Pons (tissue), 1 donor: ENCODE data around the gene PSMD5.
A peak's percentile ranks its signal among the peaks of the same experiment; 100 is the strongest.

Experiments
- DNase-seq: peaks from one replicate; pipeline ENCODE4 v3.0.0-alpha.2; 2016; ENCODE audit warnings: low spot score

PSMD5 gene

DNA sequence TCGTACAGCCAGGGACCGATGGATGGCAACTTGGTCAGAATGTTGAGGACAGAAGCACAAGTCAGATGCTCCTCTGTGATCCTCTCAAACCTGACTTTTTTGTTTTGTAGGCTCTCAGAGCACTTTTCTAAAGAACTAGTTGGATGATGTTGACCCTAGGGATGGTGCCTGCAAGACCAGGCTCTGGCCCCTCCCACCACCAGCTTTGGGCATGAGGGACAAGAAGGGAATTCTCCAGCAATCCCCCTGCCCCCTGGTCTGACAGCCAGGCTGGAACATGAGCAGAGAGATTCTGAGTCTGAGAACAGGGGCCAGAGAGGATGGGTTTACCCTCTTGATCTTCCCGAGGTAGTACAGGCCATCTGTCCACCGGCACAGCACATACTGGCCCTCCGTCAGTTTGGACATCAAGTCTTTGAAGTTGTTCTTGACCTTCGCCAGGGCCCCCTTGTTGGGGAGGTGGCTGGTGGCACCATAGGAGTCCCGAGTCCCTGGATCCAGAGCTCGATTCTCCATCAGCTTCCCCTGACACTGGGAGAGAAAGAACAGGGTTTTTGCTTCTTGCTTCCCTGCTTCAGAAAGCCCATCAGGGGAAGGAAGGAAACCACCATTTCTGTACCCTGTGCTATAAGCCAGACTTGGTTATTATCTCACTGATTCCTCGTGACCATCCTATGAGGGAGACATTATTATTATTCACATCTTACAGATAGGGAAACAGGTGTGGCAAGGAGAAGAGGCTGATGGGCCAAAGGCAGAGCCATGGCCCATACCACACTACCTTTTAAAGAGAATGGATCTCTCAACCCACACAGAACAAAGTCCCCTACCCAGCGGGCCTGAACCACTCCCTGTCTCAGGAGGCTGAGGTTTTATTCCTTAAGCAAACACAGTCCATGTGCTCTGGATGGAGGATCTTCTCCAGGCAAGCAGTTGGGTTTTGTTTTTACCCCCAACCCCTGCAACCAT, 31.8 kb upstream of the PSMD5 start:
- DNase-seq: no peak

DNA sequence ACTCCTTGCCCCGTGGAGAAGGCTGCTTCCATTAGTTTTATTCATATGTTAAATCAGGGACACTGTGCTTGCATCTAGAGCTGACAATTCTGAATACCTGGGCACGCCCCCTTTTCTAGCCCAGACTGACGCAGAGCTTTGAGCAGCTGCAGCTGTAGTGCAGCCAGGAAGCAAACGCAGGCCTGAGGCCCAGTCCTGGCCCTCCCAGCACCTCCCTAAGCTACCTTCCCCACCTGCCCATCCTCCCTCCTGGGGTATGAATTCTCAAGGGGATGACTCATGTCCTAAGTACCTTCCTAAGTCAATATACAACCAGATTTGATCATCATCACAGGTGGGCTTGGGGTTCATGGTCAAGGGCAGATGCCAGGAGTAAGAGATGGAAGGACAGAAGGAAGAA, 30.8 kb upstream of the PSMD5 start:
- no peak for DNase-seq

DNA sequence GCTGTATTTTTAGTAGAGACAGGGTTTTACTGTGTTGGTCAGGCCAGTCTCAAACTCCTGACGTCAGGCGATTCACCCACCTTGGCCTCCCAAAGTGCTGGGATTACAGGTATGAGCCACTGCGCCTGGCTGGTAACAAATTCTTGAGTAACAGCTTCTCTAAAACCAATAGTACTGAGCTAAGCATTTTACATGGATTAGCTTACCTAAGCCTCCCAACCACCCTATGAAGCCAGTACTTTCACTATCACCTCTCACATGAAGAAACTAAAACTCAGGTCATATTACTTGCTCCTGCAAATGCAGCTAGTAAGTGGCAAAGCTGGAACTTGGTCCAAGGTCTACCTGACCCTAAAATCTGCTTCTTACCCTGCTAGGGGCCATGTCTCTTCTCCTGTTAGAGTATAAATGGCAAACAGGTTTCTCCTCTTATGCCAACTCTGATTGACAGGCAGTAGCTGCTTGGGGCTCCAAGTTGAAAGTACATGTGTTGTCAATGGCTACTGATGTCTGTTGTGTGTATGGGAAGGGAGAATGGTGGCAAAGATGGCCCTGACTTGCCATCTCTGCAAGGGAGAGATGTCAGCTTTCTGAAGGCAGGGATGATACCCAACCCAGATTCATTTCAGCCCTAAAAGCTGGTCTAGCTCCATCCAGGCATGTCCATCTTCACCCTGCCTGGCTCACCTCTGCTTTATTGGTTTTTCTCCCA, 30.2 kb upstream of the PSMD5 start:
- DNase-seq: no peak

DNA sequence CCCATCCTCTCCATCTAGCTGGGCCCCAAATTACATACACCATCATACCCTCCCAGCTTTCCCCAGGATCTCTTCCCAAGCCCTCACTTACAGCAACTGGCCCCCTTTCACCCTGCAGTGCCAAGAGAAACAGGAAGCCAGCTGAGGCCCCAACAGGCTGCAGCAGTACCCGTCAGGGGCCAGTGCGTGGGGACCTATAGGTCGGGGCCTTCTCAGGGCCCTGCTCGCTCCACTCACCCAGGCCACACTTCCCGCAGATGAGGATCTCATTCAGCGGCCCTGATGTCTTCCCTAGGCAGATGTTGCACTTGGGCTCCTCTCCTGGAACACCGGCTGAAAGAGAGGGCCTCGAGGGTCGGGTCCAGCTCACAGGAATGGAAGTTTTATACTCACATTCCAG, 27.5 kb upstream of the PSMD5 start:
- no peak for DNase-seq

DNA sequence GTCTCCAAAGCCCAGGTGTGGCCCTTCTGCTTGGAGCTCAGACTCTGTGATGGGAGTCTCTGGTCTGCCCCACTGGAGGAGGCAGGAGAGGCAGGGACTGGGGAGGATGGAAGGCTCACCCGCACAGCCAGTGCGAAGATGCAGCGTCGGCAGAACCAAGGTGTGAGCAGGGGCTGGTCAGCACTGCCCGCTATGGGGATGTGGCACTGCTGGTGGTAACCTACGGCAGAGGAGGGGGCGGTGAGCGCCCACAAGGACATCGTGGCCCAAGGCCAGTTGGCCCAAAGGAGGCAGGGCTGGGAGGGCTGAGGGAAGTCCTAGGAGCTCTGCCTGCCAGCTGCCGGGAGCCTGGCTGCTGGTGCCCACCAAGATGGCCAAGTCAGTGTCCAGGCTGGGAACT, 27.0 kb upstream of the PSMD5 start:
- DNase-seq: no peak

DNA sequence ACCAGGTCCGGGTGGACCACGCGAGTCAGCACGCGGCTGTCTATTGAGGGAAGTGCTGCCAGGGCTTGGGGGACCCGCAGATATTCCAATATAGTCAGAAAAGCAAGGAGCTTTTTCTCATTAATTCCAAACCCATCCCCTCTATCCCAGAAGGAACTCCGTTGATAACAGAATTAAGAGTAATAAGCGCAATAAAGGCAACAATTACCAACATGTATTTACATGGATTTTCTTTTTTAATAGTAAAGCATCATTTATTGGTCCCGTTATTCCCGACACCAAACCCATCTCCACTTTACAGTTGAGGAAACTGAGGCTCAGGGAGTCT, 26.6 kb upstream of the PSMD5 start:
- DNase-seq: no peak

DNA sequence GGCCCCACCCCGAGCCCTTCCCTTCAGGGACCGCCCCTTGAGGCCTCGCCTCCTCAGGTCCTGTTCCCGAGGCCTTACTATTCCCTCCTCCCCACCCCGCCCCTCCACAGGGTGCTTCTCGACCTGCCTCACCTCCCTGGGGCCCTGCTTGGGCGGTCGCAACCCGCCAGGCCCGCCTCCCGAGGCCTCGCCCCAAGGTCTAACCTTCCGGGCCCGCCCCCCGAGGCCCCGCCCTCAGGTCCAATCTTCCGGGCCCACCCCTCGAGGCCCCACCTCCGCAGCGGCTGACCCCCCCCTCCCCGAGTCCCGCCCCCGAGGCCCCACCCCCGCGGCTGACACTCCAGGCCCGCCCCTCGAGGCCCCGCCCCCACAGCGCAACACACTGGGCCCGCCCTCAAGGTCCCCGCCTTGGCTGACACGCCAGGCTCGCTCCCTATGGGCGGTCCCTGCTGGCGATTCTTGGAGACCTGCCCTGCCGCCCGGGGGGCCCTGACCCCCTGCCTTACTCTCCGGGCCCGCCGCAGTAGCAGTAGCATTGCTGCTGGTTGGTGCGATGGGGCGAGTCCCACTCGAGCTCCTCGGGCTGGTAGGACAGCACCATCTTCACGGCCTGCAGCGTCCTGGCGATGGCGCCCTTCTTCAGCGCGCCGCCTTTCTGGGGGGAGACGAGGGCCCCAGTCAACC, 26.1 kb upstream of the PSMD5 start:
- peak; percentile 87 for DNase-seq

DNA sequence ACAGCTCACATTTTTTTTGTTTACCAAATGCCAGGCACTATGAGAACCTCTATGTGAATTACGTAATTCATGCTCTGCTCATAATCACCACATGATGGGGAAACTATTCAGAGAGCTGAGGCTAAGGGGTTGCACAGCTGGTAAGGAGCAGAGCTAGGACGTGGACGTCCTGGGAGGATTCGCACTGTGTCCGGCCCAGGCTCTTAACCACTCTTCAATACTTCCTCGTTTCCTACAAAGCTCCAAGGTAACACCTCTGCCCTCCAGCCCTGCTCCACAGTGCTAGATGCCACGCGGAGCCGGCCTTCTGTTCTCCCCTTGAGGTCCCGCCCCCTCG, 25.6 kb upstream of the PSMD5 start:
- DNase-seq: no peak

DNA sequence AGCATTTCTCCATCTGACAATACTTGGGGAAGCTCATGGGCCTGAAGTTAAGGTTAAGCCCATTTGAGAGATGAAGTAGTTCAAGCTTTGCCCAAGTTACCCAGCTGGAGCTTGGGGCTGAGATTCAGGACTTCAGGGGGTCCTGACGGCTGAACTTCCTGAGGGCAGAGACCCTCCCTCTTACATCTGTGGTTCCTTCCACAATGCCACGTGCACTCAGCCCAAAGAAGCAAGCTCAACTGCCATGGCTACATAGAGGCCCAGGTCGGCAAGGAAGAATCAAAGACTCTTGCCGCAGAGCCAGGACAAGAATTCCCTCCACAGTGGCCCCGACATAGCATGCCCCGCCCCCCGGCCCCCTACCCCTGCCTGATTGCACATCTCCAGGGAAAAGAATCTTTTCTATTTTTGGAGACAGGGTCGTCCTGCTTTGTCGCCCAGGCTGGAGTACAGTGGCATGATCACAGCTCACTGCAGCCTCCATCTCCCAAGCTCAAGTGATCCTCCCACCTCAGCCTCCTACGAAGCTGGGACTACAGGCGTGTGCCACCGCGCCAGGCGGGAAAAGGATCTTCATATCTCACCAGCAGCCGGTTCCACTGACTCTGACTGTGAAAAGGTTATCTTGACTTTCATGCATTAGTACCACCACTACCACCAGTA, 25.1 kb upstream of the PSMD5 start:
- no peak for DNase-seq

DNA sequence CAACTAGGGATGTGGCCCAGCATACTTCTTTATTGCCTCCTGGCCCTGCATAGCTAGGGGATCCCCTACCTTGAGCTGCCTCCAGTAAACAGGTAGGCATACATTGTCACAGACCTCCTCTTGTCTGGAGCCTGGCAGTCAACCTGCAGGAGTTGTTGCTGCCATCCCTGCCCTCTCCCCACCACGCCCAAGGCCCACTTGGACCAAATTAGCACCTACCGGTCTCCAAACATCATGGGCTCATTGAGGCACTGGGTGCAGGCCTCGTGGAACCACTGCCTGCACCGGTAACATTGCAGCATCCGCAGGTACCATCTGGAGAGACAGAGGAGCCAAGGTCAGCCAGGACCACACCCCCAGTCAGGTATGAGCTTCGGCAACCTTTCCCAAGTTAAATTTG, 23.9 kb upstream of the PSMD5 start:
- DNase-seq: no peak

DNA sequence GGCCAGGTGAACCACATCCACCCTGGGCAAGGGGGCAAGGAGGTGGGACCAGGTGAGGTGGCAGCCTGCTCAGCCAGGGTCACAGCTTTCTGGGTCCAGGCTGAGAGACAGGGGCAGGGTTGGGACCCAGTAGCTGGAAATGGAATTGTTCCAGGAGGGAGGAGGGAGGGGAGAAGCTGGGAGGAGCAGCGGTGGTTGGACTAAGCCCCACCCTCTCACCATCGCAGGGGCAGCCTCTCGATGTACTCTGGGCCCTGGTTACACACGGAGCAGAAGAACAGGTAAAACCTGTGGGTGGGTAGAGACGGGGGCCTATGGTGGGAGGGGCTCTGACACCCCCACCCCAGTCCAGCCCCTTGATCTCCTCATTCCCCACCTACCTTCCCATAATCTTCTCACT, 23.1 kb upstream of the PSMD5 start:
- DNase-seq: no peak

DNA sequence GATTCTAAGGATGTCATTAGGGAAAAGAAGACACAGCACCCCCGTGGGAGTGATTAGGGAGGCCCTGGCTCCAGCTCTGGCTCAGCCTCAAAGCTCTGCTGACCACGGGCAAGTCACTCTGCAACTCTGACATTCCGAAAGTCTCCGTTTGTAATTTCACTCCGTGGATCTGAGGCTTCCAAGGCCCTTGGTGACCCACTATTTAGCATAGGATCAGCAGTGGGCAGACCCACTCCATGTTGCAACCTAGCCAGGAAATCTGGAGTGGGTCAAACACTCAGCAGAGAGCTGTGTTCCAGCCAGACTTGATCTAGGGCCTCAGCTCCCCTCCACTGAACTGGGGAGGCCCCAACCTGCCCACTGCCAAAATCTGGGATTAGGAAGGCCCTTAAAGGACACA, 22.5 kb upstream of the PSMD5 start:
- DNase-seq: no peak

DNA sequence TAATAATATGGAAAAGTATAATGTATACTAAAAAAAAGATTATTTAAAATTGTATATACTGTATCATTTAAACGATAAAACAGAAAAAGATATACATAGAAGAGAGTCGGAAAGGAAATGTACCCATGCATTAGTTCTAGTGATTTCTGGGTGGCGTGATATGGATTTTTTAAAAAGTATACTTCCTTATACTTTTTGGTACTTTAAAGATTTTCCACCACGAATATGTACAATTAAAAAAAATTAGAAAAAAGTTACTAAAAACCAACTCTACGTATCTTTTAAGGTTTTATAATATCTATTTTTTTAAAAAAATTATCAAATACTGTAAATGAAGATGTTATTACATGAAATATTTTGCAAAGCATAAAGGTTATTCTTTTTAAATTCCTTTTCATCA, 22.0 kb upstream of the PSMD5 start:
- no peak for DNase-seq

DNA sequence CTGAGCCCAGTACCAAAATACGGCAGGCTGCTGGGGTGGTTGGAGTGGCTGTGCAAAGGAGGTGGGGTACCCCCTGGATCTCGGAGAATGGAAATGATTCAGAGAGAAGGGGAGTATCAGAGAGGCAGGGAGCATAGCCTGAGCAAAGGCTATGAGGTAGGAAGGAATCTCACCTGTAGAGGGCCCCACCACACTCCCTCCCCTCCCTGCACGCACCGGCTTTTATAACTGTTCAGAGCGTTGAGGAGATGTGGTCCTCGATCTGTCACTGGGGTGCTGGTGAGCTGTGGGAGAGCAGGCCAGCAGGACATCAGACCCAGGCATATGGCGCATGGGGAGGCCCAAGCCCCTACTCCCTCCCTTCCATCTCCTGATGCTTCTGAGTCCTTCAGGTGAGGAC, 21.1 kb upstream of the PSMD5 start:
- DNase-seq: no peak

DNA sequence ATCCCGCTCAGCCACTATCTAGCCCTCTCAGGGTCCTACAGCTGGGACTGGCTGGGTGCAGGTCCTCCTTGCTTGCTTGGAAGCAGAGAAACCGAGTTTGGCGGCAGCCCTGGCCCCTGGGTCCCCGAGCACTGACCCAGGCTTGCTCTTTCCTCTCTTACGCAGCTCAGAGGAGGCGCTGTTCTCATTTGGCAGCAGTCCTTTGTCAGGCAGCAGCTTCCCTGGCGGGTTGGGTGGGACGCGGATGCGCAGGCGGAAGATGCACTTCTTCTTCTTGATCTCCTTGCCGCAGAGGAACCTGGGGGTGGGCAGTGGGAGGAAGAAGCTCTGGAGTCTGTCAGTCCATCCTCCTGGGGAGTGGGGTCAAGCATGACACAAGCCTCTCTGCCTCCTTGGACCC, 19.7 kb upstream of the PSMD5 start:
- DNase-seq: no peak

DNA sequence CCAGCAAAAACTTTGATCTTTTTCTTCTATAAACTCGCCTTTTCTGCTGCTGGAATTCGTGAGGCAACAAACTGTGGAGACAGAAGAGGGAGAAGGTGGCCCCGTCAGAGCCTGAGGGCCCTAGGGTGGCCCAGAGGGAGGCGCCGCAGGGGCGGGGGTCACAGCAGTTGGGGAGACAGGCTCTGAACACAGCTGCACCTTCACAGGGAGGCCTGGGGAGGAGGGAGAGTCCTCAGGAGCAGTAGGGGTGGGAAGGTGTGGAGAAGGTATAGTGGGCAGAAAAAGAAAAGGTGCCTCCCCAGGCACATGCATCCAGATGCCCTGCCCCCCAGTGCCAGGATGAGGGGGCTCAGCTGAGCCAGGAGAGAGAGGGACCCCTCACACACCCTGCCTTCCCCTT, 19.2 kb upstream of the PSMD5 start:
- no peak for DNase-seq

DNA sequence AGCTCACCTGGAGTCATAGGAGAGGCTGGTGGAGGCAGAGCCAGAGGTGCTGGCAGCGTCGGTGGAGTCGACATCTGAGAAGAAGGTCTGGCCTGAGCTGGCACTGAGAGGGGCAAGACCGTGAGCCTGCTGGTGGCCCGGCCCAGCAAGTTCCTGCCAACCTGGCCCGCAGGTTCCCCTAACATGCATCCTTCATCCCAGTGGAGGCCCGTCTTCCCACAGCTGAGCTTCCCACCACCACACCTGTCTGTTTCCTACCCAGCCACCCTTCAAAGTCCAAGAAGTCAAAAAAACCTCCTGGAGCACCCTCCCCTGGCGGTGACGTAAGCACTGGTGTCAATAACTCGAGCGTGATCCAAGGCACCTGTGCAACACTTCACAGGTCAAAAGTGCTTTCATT, 17.4 kb upstream of the PSMD5 start:
- DNase-seq: no peak

DNA sequence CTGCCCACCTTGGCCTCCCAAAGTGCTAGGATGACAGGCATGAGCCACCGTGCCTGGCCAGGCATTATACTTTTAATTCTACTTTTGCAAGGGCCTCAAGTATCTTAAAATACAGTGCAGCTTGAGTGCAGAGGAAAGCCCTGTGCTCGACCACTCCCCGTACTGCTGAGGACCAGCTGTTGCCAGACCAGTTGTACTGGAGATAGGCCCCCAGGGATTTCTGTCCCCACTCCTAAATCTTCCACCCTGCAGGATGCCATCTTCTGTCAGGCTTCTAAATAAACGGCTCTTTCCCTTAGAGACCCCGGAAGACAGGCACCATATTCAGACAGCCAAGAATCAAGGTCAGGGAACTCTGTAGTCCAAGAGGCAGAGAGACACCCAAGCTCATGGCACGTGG, 16.6 kb upstream of the PSMD5 start:
- DNase-seq: no peak

DNA sequence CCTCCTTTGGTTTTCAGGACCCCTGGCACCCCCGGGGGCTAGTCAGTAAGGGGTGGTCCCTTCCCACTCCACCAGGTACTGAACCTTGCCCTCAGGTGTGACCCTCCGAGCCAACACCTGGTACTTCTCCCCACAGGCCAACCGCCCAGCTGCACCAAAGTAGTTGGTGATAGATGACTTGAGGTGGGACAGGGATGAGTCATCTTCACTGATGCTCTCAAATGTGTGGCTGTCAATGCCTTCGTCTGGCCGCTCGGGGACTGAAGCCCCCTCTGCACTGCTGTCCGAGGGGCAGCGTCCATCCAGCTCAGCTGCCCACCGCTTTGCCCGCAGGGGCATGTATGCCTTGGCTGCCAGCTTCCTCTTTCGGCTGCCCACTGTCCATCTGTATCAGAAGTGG, 15.2 kb upstream of the PSMD5 start:
- DNase-seq: no peak

DNA sequence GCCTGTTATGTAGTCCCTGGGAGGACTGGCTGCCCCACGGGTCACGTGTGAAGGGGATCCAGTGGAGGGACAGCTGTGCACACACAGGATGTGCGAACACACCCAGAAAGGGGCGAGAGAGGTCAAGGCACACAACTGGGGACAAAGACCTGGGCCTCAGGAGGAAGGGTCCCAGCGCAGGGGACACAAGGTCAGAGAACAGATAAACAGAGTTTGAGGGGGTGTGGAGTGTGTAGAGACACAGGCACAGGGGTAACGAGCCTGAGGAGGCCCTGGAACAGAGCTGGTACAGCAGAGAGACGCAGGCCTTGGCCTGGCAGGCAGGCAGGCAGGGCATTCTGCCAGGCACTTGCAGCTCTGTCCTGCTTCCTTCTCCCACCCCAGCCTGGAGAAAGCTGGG, 14.8 kb upstream of the PSMD5 start:
- no peak for DNase-seq

DNA sequence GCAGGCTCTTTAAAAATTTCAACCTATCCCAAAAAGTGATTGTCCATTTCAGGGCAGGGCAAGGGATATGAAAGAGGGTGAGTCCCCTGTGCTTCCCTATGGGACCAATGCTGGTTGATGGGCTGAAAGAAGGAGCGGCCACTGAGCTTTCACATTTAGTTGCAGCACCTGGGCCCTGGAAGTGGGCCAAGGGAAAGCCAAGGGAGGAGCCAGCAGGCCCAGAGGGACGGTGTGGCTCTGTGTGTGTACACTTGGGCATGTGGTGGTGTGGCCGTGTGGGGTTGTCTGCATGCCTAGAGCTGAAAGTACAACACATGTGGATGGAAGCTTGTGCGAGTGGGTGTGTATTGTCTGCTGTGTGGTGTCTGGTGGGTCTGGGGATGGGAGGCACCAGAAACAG, 14.0 kb upstream of the PSMD5 start:
- DNase-seq: no peak

DNA sequence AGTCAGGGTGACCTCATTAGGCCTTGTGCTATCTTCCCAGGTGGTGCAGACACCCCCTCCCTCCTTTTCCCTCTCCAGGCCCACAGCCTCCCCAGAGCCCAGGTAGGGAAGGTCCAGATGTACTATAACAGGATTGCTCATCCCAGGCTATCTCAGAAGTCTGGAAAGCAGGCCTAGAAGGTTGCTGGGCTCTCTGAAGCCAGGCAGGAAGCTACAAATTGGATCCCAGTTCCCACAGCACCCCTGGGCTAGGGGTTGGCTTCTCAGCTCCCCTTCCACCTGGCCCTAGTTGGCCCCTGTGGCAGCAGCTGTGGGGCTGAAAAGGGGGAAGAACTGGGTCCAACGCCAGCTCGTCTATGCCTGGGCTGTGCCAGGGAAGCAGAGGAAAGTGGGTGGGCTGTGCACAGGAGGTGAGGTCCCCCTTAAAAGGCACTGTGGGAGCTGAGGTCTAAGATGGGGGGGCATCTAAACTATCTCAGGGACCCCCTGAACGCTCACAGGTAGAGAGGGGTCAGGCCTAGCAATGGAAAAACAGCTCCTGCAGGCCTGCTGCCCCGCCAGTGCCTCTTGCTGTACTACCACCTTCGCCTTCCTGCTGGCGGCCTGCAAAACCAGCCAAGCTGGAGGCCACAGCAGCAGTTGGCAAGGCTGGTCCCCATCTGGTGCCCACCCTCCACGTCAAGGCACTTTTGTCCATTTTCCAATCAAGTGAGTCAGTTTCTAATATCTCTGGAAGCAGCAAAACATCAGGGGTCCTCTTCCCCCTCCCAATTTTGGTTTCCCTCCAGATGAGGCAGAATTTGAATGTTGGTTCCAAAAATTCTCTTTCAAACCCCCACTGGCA, 13.3 kb upstream of the PSMD5 start:
- no peak for DNase-seq
